NCI-H1930 (cell line): Measurements from ENCODE around the gene MSX1.

ENCODE experiments used
- DNase-seq, 2 experiments: peaks; one replicate each; lab custom pipeline; 2025; lab: John Stamatoyannopoulos, UW

Gene MSX1

GRCh38 chr4:4857809-4858508 is 1.5 kb upstream of the MSX1 start:
- no peak for DNase-seq

DNA sequence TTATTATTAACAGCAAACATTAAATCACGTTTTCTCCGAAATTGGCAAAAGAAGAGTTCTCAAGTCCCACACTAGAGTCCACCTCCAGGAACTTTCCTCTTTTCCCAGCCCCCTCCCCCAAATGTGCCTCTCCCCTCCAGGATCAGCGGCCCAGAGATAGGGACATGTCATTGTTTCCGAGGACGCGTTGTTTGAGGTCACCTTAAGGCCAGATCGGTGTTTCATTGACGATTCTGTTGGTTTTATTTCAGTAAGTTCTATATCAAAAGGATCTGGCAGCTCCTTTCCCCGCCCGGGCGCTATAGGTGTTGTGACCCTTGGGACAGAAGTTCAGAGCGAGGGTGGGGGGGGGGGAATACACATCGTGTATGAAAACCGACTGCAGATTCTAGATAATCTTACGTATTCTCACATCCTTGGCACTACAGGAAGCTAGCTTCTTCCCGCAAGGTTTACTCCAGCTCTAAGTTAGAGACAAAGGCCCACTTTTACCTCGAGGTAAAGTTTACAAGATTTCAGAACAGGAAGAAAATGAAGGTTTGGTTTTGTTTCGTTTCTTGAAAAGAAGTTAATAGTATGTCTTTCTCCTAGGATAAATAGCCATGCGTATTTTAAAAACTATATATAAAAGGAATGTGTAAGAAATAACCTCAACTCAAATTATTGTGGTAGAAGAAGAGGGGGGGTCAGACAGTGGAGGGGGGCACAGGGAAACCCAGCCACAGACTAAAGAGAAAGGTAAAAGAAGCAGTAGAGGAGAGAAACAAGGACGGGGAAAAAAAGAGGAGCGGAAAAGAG is 739 bp upstream of the MSX1 start:
- DNase-seq = no peak

DNA sequence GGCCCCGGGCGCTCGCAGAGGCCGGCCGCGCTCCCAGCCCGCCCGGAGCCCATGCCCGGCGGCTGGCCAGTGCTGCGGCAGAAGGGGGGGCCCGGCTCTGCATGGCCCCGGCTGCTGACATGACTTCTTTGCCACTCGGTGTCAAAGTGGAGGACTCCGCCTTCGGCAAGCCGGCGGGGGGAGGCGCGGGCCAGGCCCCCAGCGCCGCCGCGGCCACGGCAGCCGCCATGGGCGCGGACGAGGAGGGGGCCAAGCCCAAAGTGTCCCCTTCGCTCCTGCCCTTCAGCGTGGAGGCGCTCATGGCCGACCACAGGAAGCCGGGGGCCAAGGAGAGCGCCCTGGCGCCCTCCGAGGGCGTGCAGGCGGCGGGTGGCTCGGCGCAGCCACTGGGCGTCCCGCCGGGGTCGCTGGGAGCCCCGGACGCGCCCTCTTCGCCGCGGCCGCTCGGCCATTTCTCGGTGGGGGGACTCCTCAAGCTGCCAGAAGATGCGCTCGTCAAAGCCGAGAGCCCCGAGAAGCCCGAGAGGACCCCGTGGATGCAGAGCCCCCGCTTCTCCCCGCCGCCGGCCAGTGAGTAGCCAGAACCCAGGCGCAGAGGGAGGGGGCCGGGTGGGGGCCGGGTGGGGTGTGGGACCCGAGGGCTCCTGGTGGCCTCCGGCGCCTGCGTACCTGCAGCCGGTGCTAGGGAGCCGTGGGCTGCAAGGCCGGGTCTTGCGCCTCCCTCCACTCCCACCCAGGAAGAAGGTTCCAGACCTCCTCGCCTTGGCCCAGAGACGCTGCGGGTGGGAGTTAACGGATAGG is 534 bp downstream of the MSX1 start:
- DNase-seq = no peak

DNA sequence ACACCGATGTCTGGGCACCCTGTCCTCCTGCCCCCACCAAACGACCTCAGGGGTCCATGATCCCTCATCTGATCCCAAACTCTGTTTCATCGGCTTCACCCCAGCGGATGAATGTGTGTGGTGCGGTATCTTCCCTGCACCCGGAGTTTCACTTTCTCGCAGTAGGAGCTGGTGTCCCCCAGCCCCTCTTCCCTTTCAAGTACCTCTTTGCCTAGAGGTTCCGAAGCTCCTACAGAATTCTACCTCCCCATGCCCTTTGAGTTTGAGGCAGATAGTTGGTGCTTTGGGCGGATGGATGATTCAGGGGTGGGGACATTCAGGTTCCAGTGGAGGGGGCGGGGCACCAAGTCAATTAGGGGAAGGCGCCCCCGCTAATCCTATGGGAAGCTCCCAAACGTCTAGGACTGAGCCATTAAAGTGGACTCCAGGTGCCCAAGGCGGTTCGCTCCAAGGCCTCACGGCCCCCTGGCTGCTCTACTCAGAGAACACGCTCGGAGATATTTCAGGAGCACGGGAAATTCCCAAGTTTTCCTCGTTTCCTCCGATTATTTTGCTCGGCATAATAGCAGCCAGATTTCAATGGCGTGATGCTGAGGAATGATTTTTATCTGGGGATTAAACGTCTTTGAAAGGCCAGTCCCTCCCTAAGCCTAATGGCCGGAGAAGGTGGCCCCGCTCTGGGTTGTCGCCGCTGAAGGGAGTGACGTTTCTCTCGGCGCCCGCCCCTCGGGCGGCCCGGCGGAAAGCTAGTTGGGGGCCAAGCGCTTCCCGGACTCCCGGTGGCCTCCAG is 1.3 kb downstream of the MSX1 start:
- no peak for DNase-seq

- DNase-seq = no peak
These were observed 2.0 kb downstream of the MSX1 start for GRCh38 chr4:4861390-4862018.

DNA sequence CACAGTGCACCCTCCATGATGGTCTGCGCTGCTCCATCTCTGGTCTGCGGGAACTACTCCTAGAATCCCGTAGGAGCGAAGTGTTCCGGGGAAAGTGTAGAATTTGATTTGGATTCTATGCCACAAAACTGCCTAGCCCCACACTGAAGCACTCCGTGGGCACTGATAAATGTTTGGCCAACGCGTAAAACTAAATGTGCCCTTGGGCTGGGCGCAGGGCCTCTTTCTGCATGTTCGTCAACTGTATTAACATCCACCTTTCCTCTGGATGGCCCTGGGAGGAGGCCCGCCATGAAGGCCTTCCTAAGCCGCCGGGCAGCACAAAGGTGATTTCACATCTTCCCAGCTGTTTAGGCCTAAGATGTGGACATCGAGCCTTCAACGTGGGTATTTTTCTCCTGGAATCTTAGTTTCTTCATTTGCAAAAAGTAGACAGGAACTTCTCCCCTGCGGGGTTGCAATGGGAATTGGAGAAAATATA is 2.6 kb downstream of the MSX1 start:
- DNase-seq = no peak

- DNase-seq = peak in 1 of 2 experiments; percentile 7
These were observed 3.4 kb downstream of the MSX1 start for GRCh38 chr4:4862665-4863482.

DNA sequence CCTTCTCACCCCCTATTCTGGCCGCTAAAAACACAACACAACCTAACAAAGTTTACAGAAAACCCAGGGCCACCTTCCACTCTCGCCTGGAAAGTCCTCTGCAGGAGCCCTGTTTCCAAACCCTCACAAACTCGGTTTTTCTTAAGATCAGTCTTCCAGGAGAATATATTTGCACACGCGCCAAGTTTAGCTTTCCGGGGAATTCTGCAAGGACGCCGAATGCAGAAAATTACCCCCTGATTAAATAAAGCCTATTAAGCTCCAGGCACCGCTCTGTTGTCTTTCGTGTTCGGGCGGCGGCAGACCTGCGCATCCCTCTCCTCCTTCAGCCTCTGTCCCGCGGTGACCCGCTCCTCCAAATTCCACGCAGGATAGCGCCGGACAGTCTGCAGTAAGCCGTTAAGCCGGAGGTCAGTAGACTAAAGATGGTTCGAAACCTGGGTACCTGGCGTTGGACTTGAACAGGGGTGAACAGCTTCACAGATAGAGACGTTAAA is 5.0 kb downstream of the MSX1 start:
- DNase-seq = no peak

DNA sequence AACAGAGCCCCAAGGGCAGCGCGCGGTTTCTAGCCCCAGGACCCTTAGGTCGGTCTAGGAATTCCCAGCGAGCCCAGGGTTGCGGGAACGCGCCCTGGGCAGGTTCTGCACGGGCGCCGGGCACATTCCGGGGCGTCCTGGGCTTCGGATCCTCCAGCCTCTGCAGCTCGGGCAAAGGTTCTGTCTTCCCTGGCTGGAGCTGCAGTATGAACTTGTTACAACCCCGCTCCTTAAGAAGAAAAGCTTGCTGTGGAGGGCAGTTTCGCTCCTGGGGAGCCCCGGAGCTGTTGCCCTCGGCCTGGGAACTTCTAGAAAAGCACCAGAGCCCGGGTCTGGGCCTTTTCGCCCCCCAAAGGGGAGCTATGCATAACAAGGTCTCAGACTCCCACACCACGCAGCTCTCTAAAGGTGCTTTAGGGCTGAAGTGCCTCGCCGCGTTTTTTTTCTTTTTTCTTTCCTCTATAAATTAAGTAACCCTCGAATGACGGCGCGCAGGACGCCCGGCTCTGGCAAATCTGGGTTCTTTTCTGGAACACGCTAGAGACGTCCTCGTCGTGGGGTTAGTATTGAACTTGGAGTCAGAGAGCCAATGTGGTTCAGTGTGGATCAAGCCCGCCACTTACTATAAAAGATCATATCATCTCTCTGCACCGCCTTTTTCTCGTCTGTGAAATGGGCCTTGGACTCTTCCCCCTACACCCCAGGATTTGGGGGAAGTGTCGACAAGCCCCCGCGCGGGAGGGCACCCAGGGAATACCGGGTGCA is 5.7 kb downstream of the MSX1 start:
- DNase-seq = no peak

- no peak for DNase-seq
These were observed 6.2 kb downstream of the MSX1 start for GRCh38 chr4:4865705-4866123.

- peak in 1 of 2 experiments; percentile 20 for DNase-seq
These were observed 6.8 kb downstream of the MSX1 start for GRCh38 chr4:4866124-4866865.

- no peak for DNase-seq
These were observed 7.5 kb downstream of the MSX1 start for GRCh38 chr4:4866866-4867374.

GRCh38 chr4:4867375-4868039 is 8.0 kb downstream of the MSX1 start:
- peak; percentile 28 to 48 for DNase-seq

DNA sequence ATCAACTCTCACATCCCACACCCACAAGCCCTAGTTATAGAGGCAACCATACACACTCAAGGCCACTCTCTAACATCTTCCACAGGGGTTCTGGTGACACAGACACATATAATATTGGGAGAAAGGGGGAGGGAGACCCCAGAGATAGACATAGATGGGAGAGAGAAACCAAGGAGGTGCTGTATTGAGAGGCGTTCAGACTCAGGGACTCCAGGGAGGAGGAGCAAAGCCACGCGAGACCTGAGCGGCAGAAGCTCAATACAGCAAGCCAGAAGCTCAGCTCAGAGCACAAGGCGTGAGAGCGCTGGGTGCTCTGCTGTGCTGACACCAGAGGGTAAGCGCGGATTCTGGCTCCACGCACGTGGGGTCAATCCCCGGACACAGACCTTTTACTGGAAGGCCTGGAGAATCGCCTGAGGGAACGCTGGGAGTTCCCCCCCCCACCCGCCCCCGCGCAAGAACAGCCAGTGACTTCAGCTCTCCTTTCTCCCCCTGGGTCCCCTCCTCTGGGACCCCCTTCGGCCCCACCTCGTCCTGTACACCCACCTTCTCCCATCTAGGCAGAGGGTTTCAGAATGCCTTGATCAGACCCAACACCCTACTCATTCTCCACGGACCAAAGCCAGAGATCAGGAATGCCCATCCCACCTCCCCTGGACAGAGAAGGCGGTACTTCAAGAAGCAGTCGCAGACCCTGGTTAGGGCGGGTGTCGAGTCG is 8.7 kb downstream of the MSX1 start:
- no peak for DNase-seq

- no peak for DNase-seq
These were observed 9.6 kb downstream of the MSX1 start for GRCh38 chr4:4868758-4869723.
